Measurements from ENCODE around the gene CADPS.

- no peak for TF ChIP-seq CTCF (IDR thresholded peaks at IDR 0.05)
- no peak for TF ChIP-seq POLR2A (IDR thresholded peaks at IDR 0.05)
Observed at GRCh38 chr3:62732183-62732904, 142.9 kb downstream of the CADPS start.
